GM20000 (cell line): ENCODE data around the gene MNT.

ENCODE experiments used
- DNase-seq: peaks from one replicate; pipeline ENCODE4 v3.0.0; 2012; ENCODE audit warnings: low spot score
- CTCF ChIP-seq: IDR thresholded peaks from 2 replicates; pipeline ENCODE4 v1.5.1; 2012; ENCODE audit warnings: mild to moderate bottlenecking, control low read depth; ENCODE audit errors: extremely low read depth, missing control alignments

The MNT gene

GRCh38 chr17:2363851-2364762 lies 36.8 kb downstream of the MNT start:
- no peak for DNase-seq
- no peak for TF ChIP-seq CTCF

GRCh38 chr17:2363318-2363717 lies 37.5 kb downstream of the MNT start:
- DNase-seq, result no peak
- TF ChIP-seq CTCF, result no peak

GRCh38 chr17:2362881-2363280 lies 38.0 kb downstream of the MNT start:
- TF ChIP-seq CTCF, result no peak
- no peak for DNase-seq

- TF ChIP-seq CTCF, result no peak
- no peak for DNase-seq
Observed at GRCh38 chr17:2362416-2362815, 38.4 kb downstream of the MNT start.

GRCh38 chr17:2362016-2362415 lies 38.8 kb downstream of the MNT start:
- DNase-seq, result no peak
- TF ChIP-seq CTCF, result no peak

GRCh38 chr17:2361010-2361760 lies 39.7 kb downstream of the MNT start:
- TF ChIP-seq CTCF, result no peak
- DNase-seq, result no peak

GRCh38 chr17:2357931-2358434 lies 42.9 kb downstream of the MNT start:
- TF ChIP-seq CTCF, result no peak
- no peak for DNase-seq
